GM12801 (cell line): Measurements from ENCODE around the gene RGS19.

Source experiments
- TF ChIP-seq, protein P1 (sequence below): IDR thresholded peaks from one replicate; pipeline ENCODE4 v1.5.1; 2011; ENCODE audit warnings: control low read depth; ENCODE audit not compliant: insufficient read length; ENCODE audit errors: extremely low read depth

Gene RGS19

GRCh38 chr20:64049060-64049877 lies 30.0 kb downstream of the RGS19 start, which contains the start of gene SOX18:
Gene SOX18 (minus strand): TSS chr20:64049639. CDS start chr20:64049516, 123 bp downstream.
- TF ChIP-seq, protein P1, sequence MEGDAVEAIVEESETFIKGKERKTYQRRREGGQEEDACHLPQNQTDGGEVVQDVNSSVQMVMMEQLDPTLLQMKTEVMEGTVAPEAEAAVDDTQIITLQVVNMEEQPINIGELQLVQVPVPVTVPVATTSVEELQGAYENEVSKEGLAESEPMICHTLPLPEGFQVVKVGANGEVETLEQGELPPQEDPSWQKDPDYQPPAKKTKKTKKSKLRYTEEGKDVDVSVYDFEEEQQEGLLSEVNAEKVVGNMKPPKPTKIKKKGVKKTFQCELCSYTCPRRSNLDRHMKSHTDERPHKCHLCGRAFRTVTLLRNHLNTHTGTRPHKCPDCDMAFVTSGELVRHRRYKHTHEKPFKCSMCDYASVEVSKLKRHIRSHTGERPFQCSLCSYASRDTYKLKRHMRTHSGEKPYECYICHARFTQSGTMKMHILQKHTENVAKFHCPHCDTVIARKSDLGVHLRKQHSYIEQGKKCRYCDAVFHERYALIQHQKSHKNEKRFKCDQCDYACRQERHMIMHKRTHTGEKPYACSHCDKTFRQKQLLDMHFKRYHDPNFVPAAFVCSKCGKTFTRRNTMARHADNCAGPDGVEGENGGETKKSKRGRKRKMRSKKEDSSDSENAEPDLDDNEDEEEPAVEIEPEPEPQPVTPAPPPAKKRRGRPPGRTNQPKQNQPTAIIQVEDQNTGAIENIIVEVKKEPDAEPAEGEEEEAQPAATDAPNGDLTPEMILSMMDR: no peak

DNA sequence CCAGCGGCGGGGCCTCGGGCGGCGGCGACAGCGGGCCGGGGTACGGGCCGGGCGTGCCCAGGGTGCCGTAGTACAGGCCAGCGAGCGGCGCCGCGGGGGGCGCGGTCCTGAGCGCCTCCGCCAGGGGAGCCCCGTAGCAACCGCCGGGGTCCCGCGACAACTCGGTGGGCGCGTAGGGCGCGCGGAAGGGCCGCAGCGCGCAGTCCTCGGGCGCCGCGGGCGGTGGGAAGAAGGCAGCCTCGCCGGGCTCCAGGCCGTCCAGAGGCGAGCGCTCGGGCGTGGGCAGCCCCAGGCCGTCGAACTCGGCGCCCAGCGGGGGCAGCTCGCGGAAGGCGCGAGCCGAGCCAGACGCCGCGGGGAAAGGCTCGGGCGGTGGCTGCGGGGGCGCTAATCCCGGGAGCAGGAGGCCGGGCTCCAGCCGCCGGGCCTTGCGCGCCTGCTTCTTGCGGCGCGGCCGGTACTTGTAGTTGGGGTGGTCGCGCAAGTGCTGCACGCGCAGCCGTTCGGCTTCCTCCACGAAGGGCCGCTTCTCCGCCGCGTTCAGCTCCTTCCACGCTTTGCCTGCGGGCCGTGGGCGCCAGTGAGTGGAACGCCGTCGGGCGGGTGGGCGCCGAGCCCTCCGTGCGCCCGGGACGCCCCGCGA lies 30.8 kb downstream of the RGS19 start:
- TF ChIP-seq, protein P1: no peak

DNA sequence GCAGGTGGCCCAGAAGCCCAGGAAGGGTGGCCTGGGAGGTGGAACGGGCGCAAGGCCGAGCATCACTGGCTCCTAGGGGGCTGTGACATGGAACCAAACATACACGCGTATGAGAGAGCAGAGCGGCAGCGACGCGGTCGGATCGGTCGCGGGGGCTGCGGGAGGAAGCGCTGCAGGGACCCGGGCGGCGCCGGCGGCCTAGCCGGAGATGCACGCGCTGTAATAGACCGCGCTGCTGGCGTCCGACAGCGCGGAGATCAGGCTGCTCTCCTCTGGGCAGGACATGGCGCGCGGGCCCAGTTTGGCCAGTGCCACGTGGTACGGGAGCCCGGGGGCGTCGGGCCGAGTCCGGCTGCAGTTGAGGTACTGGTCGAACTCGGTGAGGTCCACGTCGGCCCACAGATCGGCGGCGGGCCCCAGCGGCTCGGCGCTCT lies 31.3 kb downstream of the RGS19 start:
- TF ChIP-seq, protein P1: no peak

DNA sequence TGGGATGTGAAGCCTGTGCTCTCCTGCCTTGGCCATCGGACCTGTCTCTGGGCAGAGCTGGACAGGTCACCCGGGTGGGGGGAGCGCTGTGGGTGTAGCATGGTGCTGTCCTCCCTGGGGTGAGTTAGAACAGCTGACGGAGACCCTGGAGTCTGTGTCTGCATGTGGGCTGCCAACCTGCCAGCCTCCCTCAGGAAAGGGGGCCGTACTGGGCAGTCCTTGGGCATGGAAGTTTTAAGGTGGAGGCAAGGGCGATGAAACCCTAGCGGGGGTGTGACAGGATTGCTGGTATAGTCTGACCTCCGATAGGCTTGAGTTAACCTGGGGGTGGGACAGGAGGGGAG lies 32.3 kb downstream of the RGS19 start:
- TF ChIP-seq, protein P1: no peak

DNA sequence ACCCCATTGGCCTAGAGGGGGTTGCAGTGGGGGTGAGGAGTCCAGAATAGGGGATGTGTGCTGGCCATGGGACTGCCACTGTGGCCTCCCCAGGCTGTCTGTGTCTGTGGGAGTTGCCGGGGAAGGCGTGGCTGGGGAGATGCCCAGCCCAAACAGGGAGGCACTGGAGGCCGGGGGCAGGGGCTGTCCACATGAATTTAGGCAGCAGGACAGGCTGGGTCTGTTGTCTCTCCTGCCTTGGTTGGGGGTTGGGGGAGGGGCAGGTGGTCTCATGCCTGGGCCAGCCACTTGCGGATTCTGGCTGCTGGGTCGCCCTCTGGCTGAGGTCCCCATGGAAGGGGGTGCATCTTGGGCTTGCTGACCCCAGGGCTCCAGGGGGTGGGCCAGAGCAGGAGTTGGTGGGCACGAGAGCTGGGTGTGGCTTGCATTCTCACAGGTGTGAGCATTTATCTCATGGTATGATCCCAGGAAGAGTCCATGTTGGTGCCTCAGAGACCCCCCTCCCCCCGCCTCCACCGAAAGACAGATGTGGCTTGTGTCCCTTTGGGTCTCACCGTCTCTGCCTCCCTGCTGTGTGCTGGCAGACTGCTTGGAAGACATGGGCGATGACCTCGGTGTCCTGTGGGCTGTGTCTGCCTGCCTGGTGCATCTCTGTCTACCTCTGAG lies 33.8 kb downstream of the RGS19 start:
- TF ChIP-seq, protein P1: no peak

DNA sequence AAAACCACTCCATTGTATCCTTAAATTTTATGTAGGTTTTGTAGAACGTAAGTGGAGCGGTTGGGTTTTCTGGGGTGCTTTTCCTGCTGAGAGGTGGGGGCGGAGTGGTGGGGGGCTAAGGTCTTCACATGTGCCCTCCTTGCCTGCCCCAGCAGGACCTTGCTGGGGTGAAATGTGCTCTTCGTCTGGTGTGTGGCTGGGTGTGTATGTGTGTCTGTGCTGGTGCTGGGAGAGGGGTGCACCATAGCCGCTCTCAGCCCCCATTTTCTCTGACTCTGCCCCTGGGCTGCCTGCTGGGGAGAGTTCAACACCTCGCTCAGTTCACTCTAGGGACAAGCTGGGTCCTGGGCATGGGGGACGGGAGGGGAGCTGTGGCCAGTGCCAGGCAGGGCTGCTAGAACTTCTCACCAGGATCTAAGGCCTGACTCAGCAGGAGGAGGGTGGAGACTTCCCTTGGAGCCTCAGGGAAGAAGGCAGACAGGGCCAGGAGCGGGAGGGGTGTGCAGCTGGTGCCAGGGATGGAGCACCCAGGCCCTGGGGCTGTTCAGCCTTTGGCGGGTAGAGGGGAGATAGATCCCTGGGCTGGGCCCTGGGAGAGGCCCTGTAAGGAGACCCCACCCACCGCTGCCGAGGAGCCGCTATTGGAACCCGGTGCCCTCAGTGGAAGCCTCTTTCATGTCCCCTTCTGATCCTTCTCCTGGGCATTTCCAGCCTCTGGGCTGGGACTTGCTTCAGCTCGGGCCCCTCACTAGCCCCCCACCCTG lies 34.7 kb downstream of the RGS19 start:
- TF ChIP-seq, protein P1: no peak

- TF ChIP-seq, protein P1: no peak
Observed at GRCh38 chr20:64043768-64044167, 35.5 kb downstream of the RGS19 start.
